Lower lobe of right lung (tissue), 2 donors: ENCODE measurements around the gene RAI14. TPM values are rescaled to one million over a fixed set of nuclear protein-coding genes. Genes with fewer than 3 reads are reported as not detected.
A peak's percentile ranks its signal among the peaks of the same experiment; 100 is the strongest.

Experiments
- ATAC-seq, 2 donors: fragments of 200-7000 bp; cut with Tn5 transposase; one replicate each; pipeline ENCODE4 v1.9.1; 2020 to 2022; ENCODE audit warnings: mild to moderate bottlenecking in 2 of 2, moderate library complexity in 2 of 2
- DNase-seq: peaks from one replicate; pipeline ENCODE4 v3.0.0-alpha.2; 2020
- H3K27ac ChIP-seq: fragments of 200-600 bp; one replicate; pipeline ENCODE4 v1.8.0; 2022
- H3K27me3 ChIP-seq: fragments of 200-600 bp; one replicate; pipeline ENCODE4 v1.8.0; 2022; ENCODE audit warnings: low read depth
- H3K36me3 ChIP-seq: fragments of 200-600 bp; one replicate; pipeline ENCODE4 v1.8.0; 2022; ENCODE audit warnings: mild to moderate bottlenecking
- H3K4me1 ChIP-seq: fragments of 200-600 bp; one replicate; pipeline ENCODE4 v1.8.0; 2022
- H3K4me3 ChIP-seq: fragments of 200-600 bp; one replicate; pipeline ENCODE4 v1.8.0; 2022; ENCODE audit warnings: mild to moderate bottlenecking
- H3K9me3 ChIP-seq: fragments of 200-600 bp; one replicate; pipeline ENCODE4 v1.8.0; 2022
- CTCF ChIP-seq: fragments of 200-600 bp; IDR thresholded peaks from one replicate; pipeline ENCODE4 v1.8.0; 2022; ENCODE audit warnings: antibody characterized with exemption, mild to moderate bottlenecking
- intact Hi-C: fragments of 100-400 bp; cut with DNase I; formaldehyde crosslinking; loops from one replicate; pipeline ENCODE4 v1.11.0; 2022
- total RNA-seq: library from RNA; stranded (reverse); fragmentation: NEBNext Ultra II Directional; extraction: Animal tissue kit (Norgen Biotek cat#: 25700); gene quantifications from one replicate; pipeline ENCODE4 v1.2.1, GENCODE V29; 2021
- donor health status: DM: no; HTN: yes; CAD: no; lungs with severe emphysema.

Gene RAI14
- total RNA-seq, 1 donor from 2014 or later, result 66.8 TPM

- Histone ChIP-seq H3K36me3 (peaks cover 22% of the 10 kb centered on the region), H3K4me1 (peaks cover 20% of the 10 kb centered on the region), H3K27ac (no peak overlapping the region), H3K27me3 (no peaks in the 10 kb centered on the region), H3K4me3 (no peak overlapping the region), H3K9me3 (no peaks in the 10 kb centered on the region)
- peak in 1 of 2 donors; percentile 14 for ATAC-seq
- intact Hi-C loops, result no loop called here
- DNase-seq, result no peak
- TF ChIP-seq CTCF, result no peak
These were observed 178.1 kb downstream of the RAI14 start for GRCh38 chr5:34833976-34834793.

- H3K4me1 ChIP-seq, result peaks cover 25% of the 10 kb centered on the region
- no peaks in the 10 kb centered on the region for H3K9me3 ChIP-seq
- ATAC-seq (no peak), DNase-seq (no peak)
- intact Hi-C loops, result no loop called here
- peaks cover 17% of the 10 kb centered on the region for H3K36me3 ChIP-seq
- H3K27me3 ChIP-seq, result no peaks in the 10 kb centered on the region
- no peak for TF ChIP-seq CTCF
- H3K4me3 ChIP-seq, result no peak overlapping the region
- H3K27ac ChIP-seq, result no peak overlapping the region
These were observed 178.6 kb downstream of the RAI14 start for GRCh38 chr5:34834794-34835089.

- no peaks in the 10 kb centered on the region for H3K9me3 ChIP-seq
- H3K27me3 ChIP-seq, result no peaks in the 10 kb centered on the region
- peaks cover 8% of the 10 kb centered on the region for H3K36me3 ChIP-seq
- ATAC-seq (no peak), DNase-seq (no peak)
- TF ChIP-seq CTCF, result no peak
- peaks cover 27% of the 10 kb centered on the region for H3K4me1 ChIP-seq
- no peak overlapping the region for H3K27ac ChIP-seq
- H3K4me3 ChIP-seq, result no peak overlapping the region
- intact Hi-C loops, result no loop called here
These were observed 179.5 kb downstream of the RAI14 start for GRCh38 chr5:34835664-34836063.

- no peaks in the 10 kb centered on the region for H3K9me3 ChIP-seq
- H3K36me3 ChIP-seq, result no peaks in the 10 kb centered on the region
- intact Hi-C loops, result no loop called here
- ATAC-seq (peak; percentile 95 to 97), DNase-seq (peak; percentile 94)
- peak within 1 kb of the TSS; percentile 84 for H3K4me3 ChIP-seq
- H3K4me1 ChIP-seq, result peaks cover 17% of the 10 kb centered on the region
- no peaks in the 10 kb centered on the region for H3K27me3 ChIP-seq
- TF ChIP-seq CTCF, result no peak
- H3K27ac ChIP-seq, result peak within 1 kb of the TSS; percentile 80
These were observed 182.9 kb downstream of the RAI14 start, which contains the start of gene TTC23L for GRCh38 chr5:34838785-34839714. Gene TTC23L, plus strand, starts transcription at chr5:34839164. Its CDS starts 1,508 bp downstream, at chr5:34840672.

- Histone ChIP-seq H3K36me3 (no peaks in the 10 kb centered on the region), H3K27me3 (no peaks in the 10 kb centered on the region), H3K9me3 (no peaks in the 10 kb centered on the region), H3K4me1 (peaks cover 13% of the 10 kb centered on the region), H3K4me3 (no peak overlapping the region), H3K27ac (no peak overlapping the region)
- no peak for ATAC-seq
- intact Hi-C loops, result no loop called here
- TF ChIP-seq CTCF, result no peak
- no peak for DNase-seq
These were observed 185.7 kb downstream of the RAI14 start for GRCh38 chr5:34841816-34842215.
